Naive thymus-derived CD4-positive, alpha-beta T cell (primary cell): Measurements from ENCODE around the gene VWF. TPM values are rescaled to one million over a fixed set of nuclear protein-coding genes. Genes with fewer than 3 reads are reported as not detected.

Experiments used
- ATAC-seq: fragments of 150-1000 bp; cut with Tn5 transposase; 2 replicates; pipeline ENCODE4 v1.10.0; 2021; ENCODE audit warnings: mild to moderate bottlenecking, moderate library complexity
- CTCF ChIA-PET: fragments of 350-600 bp; sonication (Branson Sonifier 250); formaldehyde crosslinking; loops from one replicate; lab custom pipeline; 2021; ENCODE audit warnings: antibody characterized with exemption; lab: Charles Lee
- POLR2A ChIA-PET: fragments of 350-600 bp; sonication (Branson Sonifier 250); formaldehyde crosslinking; loops from one replicate; lab custom pipeline; 2021; ENCODE audit warnings: antibody characterized with exemption, inconsistent platforms; lab: Charles Lee
- DNase-seq, 9 donors: peaks; one replicate each; pipeline versions ENCODE4 v3.0.0 to v3.0.0-alpha.2; 2020 to 2022; ENCODE audit warnings: mixed read lengths in 1 of 9
- H3K27ac ChIP-seq: one replicate; pipeline ENCODE4 v1.7.0; 2013; ENCODE audit warnings: mild to moderate bottlenecking, low read depth, low read length, moderate library complexity
- H3K27me3 ChIP-seq, 2 donors: one replicate each; pipeline ENCODE4 v1.7.0; 2013; ENCODE audit warnings: low read length in 2 of 2, mild to moderate bottlenecking in 2 of 2, moderate library complexity in 2 of 2; ENCODE audit not compliant: control insufficient read depth in 2 of 2, insufficient read depth in 2 of 2
- H3K36me3 ChIP-seq, 3 experiments: 1 replicate in 2 of 3; 2 replicates in 1 of 3; pipeline ENCODE4 v1.7.0; 2013; ENCODE audit warnings: low read length in 3 of 3, mild to moderate bottlenecking in 3 of 3, moderate library complexity in 1 of 3; ENCODE audit not compliant: insufficient read depth in 3 of 3, control insufficient read depth in 2 of 3
- H3K4me1 ChIP-seq, 2 donors: one replicate each; pipeline ENCODE4 v1.7.0; 2013; ENCODE audit warnings: low read length in 2 of 2, mild to moderate bottlenecking in 2 of 2, moderate library complexity in 1 of 2; ENCODE audit not compliant: control insufficient read depth in 2 of 2, insufficient read depth in 2 of 2
- H3K4me3 ChIP-seq: 2 replicates; pipeline ENCODE4 v1.7.0; 2013; ENCODE audit warnings: mild to moderate bottlenecking, low read length
- H3K9me3 ChIP-seq, 3 experiments: 1 replicate in 2 of 3; 2 replicates in 1 of 3; pipeline ENCODE4 v1.7.0; 2013; ENCODE audit warnings: low read length in 3 of 3; ENCODE audit not compliant: control insufficient read depth in 2 of 3
- H3K27ac Mint-ChIP-seq, 9 donors: one replicate each; pipeline ENCODE4 v1.8.0; 2020 to 2022; ENCODE audit warnings: mixed read lengths in 9 of 9, mild to moderate bottlenecking in 8 of 9, moderate library complexity in 5 of 9, inconsistent platforms in 2 of 9
- H3K27me3 Mint-ChIP-seq, 5 donors: one replicate each; pipeline ENCODE4 v1.8.0; 2021 to 2022; ENCODE audit warnings: mixed read lengths in 5 of 5, mild to moderate bottlenecking in 1 of 5
- H3K36me3 Mint-ChIP-seq, 5 donors: one replicate each; pipeline ENCODE4 v1.8.0; 2020 to 2022; ENCODE audit warnings: mixed read lengths in 5 of 5, mild to moderate bottlenecking in 3 of 5, inconsistent platforms in 1 of 5
- H3K4me1 Mint-ChIP-seq, 7 donors: one replicate each; pipeline ENCODE4 v1.8.0; 2020 to 2022; ENCODE audit warnings: mixed read lengths in 7 of 7, mild to moderate bottlenecking in 3 of 7, inconsistent platforms in 1 of 7
- H3K4me3 Mint-ChIP-seq, 10 donors: one replicate each; pipeline ENCODE4 v1.8.0; 2020 to 2022; ENCODE audit warnings: mild to moderate bottlenecking in 10 of 10, mixed read lengths in 10 of 10, moderate library complexity in 6 of 10, inconsistent platforms in 2 of 10
- H3K9me3 Mint-ChIP-seq, 11 donors: one replicate each; pipeline ENCODE4 v1.8.0; 2020 to 2022; ENCODE audit warnings: mixed read lengths in 11 of 11, mild to moderate bottlenecking in 4 of 11, inconsistent platforms in 1 of 11, moderate library complexity in 1 of 11
- intact Hi-C, 2 donors: fragments of 100-400 bp; cut with micrococcal nuclease; formaldehyde crosslinking; loops; one replicate each; pipeline ENCODE4 v1.15.1; 2023
- polyA plus RNA-seq, 2 donors: library from polyadenylated mRNA; unstranded; fragments of 300-500 nt; fragmentation: Illumina TruSeq; gene quantifications; one replicate each; pipeline ENCODE4 v1.2.3, GENCODE V29; 2021
- total RNA-seq, 6 experiments: library from RNA in 5 of 6; stranded (reverse) in 5 of 6; gene quantifications; 1 replicate in 5 of 6; 2 replicates in 1 of 6; pipeline ENCODE4 v1.2.3 and lab custom pipeline; 2021 to 2026

VWF gene
- total and polyA plus RNA-seq, 7 experiments from 2014 or later: 0.21 to 0.34 (median 0.32) TPM; not detected in 4

DNA sequence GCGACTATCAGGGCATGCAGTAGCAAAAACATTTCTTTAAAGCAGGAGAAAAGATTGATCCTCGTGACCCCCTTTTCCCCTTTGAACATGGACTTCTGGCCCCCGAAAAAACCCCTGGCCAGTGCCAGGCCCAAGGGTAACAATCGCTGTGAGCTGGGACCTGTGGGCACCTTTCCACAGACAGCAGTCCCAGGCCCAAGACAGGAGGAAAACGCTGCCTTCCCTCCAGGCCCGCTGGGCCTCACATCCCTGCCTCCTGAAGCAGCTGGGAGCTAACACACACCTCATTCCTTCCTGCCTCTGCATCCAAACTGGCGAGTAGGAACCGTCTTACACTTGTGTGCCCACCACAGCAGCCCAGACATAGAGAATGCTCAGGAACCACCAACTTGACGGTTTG, 1.2 kb downstream of the VWF start:
- Mint-ChIP-seq H3K27ac (no peak overlapping the region), H3K4me3 (no peak overlapping the region), H3K4me1 (peaks cover 0 to 4% (median 0%) of the 10 kb centered on the region in 7 donors), H3K9me3 (peaks cover 0 to 1% (median 0%) of the 10 kb centered on the region in 11 donors), H3K36me3 (no peaks in the 10 kb centered on the region), H3K27me3 (peaks cover 0 to 6% (median 0%) of the 10 kb centered on the region in 5 donors)
- H3K9me3 ChIP-seq: no peaks in the 10 kb centered on the region
- no peaks in the 10 kb centered on the region for H3K36me3 ChIP-seq
- intact Hi-C loops: no loop called here
- no peaks in the 10 kb centered on the region for H3K27me3 ChIP-seq
- no peak for ATAC-seq
- no peak overlapping the region for H3K4me3 ChIP-seq
- CTCF ChIA-PET: no interaction called here
- DNase-seq: no peak
- H3K27ac ChIP-seq: no peak overlapping the region
- POLR2A ChIA-PET: interaction anchor here (1.5 kb wide), 1 partner anchor 15 kb away, joined by 6 read pairs; no protein-coding TSS in a partner anchor
- H3K4me1 ChIP-seq: no peaks in the 10 kb centered on the region

DNA sequence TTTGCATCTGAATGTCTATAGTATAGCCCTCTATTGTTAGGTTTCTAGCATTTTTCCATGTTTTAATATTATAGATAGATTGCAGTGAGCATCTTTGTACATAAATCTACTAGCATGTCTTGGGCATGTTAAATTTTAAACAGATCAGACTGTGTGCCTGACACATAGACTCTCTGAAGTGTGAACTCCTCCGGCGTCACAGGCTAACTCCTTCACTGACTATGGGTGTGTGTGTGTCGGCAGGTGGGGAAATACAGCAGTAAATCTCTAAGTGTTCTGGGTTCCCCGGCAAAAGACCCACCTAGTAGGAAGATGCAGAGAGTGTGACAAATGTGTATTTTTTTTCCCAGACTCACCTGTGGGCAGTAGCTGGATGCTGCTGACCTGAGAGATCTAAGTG, 2.3 kb downstream of the VWF start:
- Mint-ChIP-seq H3K9me3 (peaks cover 0 to 1% (median 0%) of the 10 kb centered on the region in 11 donors), H3K4me3 (no peak overlapping the region), H3K27me3 (peaks cover 0 to 6% (median 0%) of the 10 kb centered on the region in 5 donors), H3K27ac (peak overlapping the region in 1 of 9 donors; percentile 33), H3K4me1 (peaks cover 0 to 4% (median 0%) of the 10 kb centered on the region in 7 donors), H3K36me3 (no peaks in the 10 kb centered on the region)
- intact Hi-C loops: no loop called here
- Histone ChIP-seq H3K4me1 (no peaks in the 10 kb centered on the region), H3K27me3 (no peaks in the 10 kb centered on the region), H3K36me3 (no peaks in the 10 kb centered on the region), H3K4me3 (no peak overlapping the region), H3K9me3 (no peaks in the 10 kb centered on the region), H3K27ac (no peak overlapping the region)
- DNase-seq (no peak), ATAC-seq (no peak)
- POLR2A ChIA-PET: no interaction called here
- CTCF ChIA-PET: no interaction called here

DNA sequence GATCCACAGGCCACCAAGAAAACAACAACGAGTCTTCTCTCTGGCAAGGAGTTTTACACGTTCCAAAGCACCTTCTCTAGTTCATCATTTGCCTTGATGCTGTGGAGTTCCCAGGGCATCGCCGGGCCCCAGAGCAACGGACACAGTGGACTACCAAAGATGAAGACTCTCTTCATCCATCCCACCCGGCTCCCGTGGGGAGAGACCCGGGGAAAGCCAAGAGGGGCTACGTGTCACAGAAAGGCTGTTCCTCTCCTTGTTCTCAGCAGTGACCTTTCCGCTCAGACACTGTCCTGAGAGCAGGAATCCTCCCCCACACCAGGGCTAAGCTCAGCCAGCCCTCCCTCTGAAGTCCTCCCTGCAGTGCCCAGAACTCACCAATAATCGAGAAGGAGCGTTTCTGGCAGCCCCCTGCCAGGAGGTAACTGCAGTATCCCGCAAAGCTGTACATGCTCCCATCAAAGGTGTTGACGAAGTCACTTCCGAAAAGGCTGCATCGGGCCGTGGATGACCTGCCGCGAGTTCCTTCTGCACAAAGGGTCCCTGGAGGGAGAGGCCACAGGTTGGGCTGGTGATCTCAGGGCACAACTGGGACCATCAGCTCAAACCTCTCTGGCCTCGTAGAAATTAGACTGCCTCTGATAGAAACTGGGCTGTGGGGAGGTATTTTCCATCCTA, 3.5 kb downstream of the VWF start:
- Histone ChIP-seq H3K36me3 (no peaks in the 10 kb centered on the region), H3K4me3 (no peak overlapping the region), H3K4me1 (no peaks in the 10 kb centered on the region), H3K27me3 (no peaks in the 10 kb centered on the region), H3K27ac (no peak overlapping the region), H3K9me3 (no peaks in the 10 kb centered on the region)
- no peak overlapping the region for H3K4me3 Mint-ChIP-seq
- H3K27ac Mint-ChIP-seq: no peak overlapping the region
- H3K27me3 Mint-ChIP-seq: peaks cover 0 to 6% (median 0%) of the 10 kb centered on the region in 5 donors
- H3K9me3 Mint-ChIP-seq: peaks cover 0 to 1% (median 0%) of the 10 kb centered on the region in 11 donors
- no peak for ATAC-seq
- H3K4me1 Mint-ChIP-seq: peaks cover 0 to 4% (median 0%) of the 10 kb centered on the region in 7 donors
- no peaks in the 10 kb centered on the region for H3K36me3 Mint-ChIP-seq
- intact Hi-C loops: no loop called here
- ChIA-PET CTCF (no interaction called here), POLR2A (no interaction called here)
- no peak for DNase-seq

DNA sequence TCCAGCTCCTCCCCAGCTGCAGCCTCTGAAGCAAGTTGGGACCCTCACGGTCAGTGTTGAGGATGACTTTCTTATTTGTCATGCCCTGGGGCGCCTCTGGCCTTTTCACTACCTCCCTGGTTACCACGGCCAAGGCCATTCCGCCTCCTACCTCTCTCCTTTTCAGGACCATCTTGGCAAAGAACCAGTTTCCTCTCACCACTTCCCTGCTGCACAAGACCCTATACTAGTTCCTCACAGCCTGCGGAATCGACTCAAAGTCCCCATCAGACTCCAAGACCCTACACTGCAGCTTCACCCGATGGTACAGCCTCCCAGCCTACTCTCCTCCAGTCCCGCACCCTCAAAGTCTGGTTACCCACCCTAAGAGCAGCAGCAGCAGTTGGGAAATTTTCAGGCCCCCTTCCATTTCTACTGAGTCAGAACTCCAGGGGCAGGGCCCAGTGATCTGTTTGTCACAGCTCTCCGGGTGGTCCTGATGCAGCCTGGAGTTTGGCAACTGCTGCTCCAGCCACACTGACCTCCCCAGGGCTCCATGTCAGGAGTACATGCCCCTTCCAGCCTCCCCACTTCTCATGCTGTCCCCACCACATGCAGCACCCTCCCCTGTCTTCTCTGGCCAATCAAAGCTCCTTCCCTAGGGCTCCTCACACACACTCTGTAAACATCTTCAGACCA, 5.4 kb downstream of the VWF start:
- ATAC-seq (no peak), DNase-seq (no peak)
- H3K27ac Mint-ChIP-seq: peak overlapping the region in 2 of 9 donors; percentile 6 to 69
- no peaks in the 10 kb centered on the region for H3K27me3 ChIP-seq
- H3K4me3 Mint-ChIP-seq: no peak overlapping the region
- no peaks in the 10 kb centered on the region for H3K36me3 Mint-ChIP-seq
- intact Hi-C loops: no loop called here
- no peaks in the 10 kb centered on the region for H3K9me3 ChIP-seq
- H3K27ac ChIP-seq: no peak overlapping the region
- H3K27me3 Mint-ChIP-seq: peaks cover 0 to 6% (median 0%) of the 10 kb centered on the region in 5 donors
- ChIA-PET POLR2A (interaction anchor here (1.7 kb wide), 1 partner anchor 22 kb away, joined by 5 read pairs; no protein-coding TSS in a partner anchor), CTCF (interaction anchor here (0.7 kb wide), 1 partner anchor 164 kb away, joined by 6 read pairs; no protein-coding TSS in a partner anchor)
- H3K4me1 ChIP-seq: no peaks in the 10 kb centered on the region
- H3K9me3 Mint-ChIP-seq: peaks cover 0 to 1% (median 0%) of the 10 kb centered on the region in 11 donors
- no peaks in the 10 kb centered on the region for H3K36me3 ChIP-seq
- H3K4me1 Mint-ChIP-seq: peaks cover 0 to 3% (median 0%) of the 10 kb centered on the region in 7 donors
- H3K4me3 ChIP-seq: no peak overlapping the region

DNA sequence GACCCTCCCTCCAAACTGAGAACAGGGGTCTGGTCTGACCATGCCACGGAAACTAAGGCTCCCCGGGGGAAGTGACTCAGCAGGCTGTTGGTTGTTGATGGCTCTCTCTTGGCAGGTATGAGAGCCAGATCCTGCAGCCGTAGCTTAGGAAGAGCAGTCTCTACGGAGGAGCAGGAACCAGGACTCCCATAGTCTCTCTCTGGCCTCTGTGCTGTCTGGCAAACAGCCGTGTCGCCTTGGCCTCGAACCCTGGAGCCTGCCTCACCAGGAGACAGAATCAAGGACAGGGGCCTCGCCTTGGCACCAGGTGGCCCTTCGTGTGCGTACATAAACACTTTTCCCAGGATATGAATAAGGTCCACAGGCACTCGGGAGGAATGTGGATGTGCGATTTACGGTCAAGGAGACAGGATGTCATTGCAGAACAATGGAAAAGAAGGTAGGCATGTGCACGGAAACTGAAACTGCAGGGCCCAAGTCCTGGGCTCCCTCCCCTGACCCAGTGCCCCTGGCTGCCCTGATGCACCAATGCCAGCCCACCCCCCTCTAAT, 7.9 kb downstream of the VWF start:
- no peak for ATAC-seq
- no peaks in the 10 kb centered on the region for H3K4me1 ChIP-seq
- H3K27ac Mint-ChIP-seq: peak overlapping the region in 1 of 9 donors; percentile 14
- no peak overlapping the region for H3K4me3 ChIP-seq
- intact Hi-C loops: no loop called here
- no peaks in the 10 kb centered on the region for H3K36me3 Mint-ChIP-seq
- H3K27ac ChIP-seq: no peak overlapping the region
- peaks cover 0 to 8% (median 0%) of the 10 kb centered on the region in 7 donors for H3K4me1 Mint-ChIP-seq
- H3K9me3 ChIP-seq: no peaks in the 10 kb centered on the region
- no peak for DNase-seq
- POLR2A ChIA-PET: no interaction called here
- H3K36me3 ChIP-seq: no peaks in the 10 kb centered on the region
- no peaks in the 10 kb centered on the region for H3K27me3 ChIP-seq
- H3K4me3 Mint-ChIP-seq: no peak overlapping the region
- H3K27me3 Mint-ChIP-seq: peaks cover 0 to 9% (median 0%) of the 10 kb centered on the region in 5 donors
- CTCF ChIA-PET: no interaction called here
- H3K9me3 Mint-ChIP-seq: peaks cover 0 to 1% (median 0%) of the 10 kb centered on the region in 11 donors

- H3K36me3 Mint-ChIP-seq: no peaks in the 10 kb centered on the region
- peaks cover 0 to 8% (median 0%) of the 10 kb centered on the region in 7 donors for H3K4me1 Mint-ChIP-seq
- ChIA-PET POLR2A (no interaction called here), CTCF (no interaction called here)
- H3K27ac Mint-ChIP-seq: peak overlapping the region in 1 of 9 donors; percentile 22
- Histone ChIP-seq H3K9me3 (no peaks in the 10 kb centered on the region), H3K4me3 (no peak overlapping the region), H3K27me3 (no peaks in the 10 kb centered on the region), H3K4me1 (no peaks in the 10 kb centered on the region), H3K36me3 (no peaks in the 10 kb centered on the region), H3K27ac (no peak overlapping the region)
- no peak for DNase-seq
- intact Hi-C loops: no loop called here
- peaks cover 0 to 9% (median 0%) of the 10 kb centered on the region in 5 donors for H3K27me3 Mint-ChIP-seq
- no peak for ATAC-seq
- peaks cover 0 to 1% (median 0%) of the 10 kb centered on the region in 11 donors for H3K9me3 Mint-ChIP-seq
- no peak overlapping the region for H3K4me3 Mint-ChIP-seq
Observed at GRCh38 chr12:6115389-6115788, 9.1 kb downstream of the VWF start.
